CD4-positive, alpha-beta T cell treated with Interleukin-6 at 100 ng/mL for 8 hours (primary cell): ENCODE measurements around the gene TMEM273.

Experiments
- DNase-seq: peaks from one replicate; pipeline ENCODE4 v3.0.0-alpha.2; 2020; ENCODE audit warnings: mixed read lengths, low spot score

TMEM273 gene

GRCh38 chr10:49140304-49141177 lies 47.6 kb downstream of the TMEM273 start:
- no peak for DNase-seq

DNA sequence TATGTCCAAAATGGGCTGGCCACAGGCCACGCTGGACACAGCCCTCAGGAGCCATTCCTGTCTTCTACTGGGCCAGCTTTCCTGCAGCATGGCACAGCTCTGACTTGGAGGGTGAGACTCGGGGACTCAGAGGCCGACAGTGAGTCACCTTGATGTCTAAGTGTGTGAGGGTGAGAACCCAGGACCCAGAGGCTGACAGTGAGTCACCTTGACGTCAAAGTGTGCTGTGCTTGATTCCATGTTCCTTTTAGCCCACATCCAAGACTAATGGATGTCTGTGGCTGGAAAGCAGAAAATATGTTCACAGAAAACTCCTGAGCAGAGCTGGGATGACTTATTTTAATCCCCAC lies 48.4 kb downstream of the TMEM273 start:
- DNase-seq: no peak

DNA sequence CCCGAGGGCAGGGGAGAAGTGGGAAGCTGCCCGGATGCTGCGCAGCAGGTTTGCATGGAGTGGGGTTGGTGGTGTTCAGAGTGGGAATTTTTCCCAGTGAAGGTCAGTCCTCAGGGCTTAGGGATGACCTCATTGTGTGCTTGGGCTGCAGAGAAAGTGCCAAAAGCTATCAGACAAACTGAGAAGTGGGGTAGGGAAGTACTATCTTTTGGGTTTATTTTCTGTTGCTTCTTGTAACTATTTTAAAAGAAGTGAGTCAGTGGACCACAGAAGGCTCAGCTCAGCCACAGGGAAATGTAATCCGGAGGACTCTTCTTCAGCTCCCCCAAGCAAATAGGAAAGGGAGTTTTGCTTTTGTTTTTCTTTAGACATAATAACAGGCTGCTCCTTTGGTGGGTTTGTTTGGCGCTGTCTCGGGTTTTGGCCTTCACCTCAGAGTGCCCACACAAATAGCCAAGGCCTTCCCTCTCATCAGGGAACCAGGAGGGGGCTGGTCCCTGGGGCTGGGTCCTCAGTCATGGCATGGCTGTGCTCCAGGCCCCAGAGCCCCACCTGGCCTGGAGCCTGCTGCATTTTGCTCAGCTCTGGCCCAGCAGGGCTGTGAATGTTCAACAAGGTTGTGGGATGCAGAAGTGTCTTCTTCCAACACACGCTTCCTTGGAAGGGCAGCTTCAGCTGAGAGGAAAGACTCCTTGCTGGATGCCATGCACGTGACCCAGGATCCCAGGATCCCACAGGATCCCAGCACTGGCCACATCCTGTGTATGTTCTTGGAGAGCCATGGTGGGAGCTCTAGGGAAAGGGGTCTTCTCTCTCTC lies 49.0 kb downstream of the TMEM273 start:
- DNase-seq: no peak

DNA sequence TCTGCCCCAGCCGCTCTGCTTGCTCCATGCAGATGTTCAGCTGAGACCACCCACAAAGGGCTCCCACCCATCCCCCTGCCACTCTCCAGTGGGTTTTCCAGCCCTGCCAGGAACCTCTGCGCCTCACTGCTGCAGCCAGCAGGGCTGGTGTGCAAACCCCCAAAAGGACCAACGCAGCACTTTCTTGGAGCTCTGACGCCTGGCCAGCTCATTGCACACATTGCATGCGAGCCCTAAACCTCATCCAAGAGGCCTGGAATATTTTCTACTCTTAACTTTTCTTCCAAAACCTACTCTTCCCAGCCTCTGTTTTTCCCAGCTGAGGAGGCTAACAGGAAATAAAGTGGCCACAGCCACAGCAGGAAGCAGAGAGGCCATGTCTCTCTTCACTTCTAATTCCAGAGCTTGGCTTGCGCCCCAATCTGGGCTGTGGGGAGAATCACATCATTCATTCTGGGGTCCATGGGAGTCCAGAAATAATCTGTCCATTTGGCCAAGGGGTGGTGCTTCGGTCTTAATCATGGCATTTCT lies 49.8 kb downstream of the TMEM273 start:
- no peak for DNase-seq

DNA sequence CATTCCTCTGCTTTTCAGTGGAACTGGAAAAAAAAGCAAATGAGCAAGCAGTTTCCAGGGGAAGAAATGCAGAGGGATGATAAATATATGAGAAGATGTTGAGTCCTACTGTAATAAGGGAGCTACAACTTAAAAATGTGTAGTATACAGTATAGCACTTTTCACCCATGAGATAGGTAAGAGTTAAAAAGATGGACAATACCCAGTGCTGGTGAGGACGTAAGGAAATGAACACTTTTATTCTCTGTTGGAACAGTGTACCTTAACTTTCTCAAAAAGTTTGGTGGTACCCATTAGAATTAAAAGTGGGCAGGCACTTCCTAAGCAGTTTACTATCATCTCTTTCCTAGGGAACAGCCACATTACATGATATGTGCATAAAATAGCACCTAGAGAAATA lies 51.7 kb downstream of the TMEM273 start:
- DNase-seq: no peak

- no peak for DNase-seq
These were observed 52.4 kb downstream of the TMEM273 start for GRCh38 chr10:49135575-49136313.

- DNase-seq: no peak
These were observed 53.9 kb downstream of the TMEM273 start for GRCh38 chr10:49134327-49134726.

DNA sequence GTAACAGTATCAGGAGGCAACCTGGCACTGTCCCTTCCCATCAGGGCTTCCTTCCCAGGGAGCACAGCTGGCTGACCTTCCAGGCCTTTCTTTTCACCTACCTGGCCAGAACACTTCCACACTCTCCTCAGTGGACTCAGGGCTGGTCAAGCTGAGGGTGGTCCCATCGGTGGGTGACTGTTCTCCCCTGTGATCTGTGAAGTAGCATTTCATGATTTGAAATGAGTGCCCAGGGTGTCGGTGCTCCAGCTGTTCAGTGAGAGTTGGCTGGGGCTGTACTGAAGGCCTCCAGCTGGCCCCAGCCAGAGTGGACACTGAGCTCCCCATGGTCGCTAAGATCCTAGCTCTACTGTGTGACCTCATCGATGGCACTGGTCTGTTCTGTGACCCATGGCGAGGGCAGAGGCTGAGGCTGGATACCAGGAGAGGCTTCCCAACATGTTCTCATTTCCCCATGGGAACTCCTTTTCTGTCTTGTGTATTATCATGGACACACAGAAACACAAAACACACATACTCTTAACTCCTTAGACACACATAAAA lies 54.4 kb downstream of the TMEM273 start, which contains the start of gene FAM170B:
Gene FAM170B, minus strand, starts transcription at position 316 of the 543 bp plus-strand sequence. Its CDS starts 103 bp downstream, at position 213.
- no peak for DNase-seq

DNA sequence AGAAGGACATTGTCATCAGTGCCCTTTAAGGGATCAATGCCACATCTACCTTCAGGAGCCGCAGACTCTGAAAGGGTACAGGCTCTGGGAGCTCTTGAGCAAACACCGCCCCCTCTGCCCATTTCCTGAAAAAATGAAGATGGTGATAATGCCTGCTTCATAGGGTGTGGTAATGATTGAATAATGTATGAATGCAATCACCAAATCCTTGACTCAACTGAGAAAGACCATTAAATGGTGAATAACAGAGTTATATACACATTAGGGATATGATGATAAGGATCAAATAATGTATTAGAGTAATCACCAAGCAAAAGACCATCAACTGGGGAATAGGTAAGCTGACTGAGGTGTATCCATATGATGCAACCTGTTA lies 55.8 kb downstream of the TMEM273 start:
- DNase-seq: no peak

DNA sequence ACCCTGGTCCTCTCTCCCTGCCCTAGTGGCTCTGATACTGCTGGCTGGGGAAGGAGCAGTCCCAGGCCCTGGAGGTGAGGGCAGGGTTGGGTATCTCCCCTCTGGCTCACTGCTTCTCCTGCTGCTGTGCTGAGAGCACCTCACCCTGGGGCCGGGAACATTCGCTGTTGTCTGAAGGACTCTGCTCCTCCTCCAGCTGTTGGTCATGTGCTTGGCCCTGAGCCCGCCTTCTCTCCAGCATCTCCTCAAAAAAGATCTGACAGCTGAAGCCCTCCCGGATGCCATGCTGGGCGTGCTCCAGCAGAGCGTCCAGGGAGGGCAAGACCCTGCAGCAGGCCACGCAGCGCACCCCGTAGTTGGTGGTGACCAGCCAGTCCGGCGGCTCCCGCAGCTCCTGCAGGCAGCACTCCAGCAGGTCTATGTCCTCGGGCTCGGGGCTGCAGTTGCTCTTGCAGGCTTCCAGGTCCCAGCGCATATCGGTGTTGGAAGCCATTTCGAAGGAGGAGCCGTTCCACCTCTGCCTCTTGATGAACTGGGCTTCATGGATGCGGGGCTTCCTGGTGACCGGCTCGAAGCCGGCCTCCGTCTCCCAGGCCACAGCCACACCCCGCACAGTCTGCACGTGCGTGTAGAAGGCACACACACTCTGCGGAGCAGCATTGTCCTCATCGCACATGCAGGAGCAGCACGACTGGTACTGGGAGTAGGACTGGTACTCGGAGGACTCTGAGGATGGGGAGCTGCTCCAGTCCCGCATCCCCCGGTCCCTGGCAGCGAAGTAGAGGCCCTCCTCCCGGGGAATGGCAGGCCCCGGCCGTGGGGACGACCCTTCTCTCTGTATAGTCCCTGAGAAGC lies 56.5 kb downstream of the TMEM273 start:
- DNase-seq: no peak

- DNase-seq: no peak
These were observed 58.8 kb downstream of the TMEM273 start for GRCh38 chr10:49129376-49129775.

GRCh38 chr10:49128854-49129253 lies 59.3 kb downstream of the TMEM273 start:
- no peak for DNase-seq

DNA sequence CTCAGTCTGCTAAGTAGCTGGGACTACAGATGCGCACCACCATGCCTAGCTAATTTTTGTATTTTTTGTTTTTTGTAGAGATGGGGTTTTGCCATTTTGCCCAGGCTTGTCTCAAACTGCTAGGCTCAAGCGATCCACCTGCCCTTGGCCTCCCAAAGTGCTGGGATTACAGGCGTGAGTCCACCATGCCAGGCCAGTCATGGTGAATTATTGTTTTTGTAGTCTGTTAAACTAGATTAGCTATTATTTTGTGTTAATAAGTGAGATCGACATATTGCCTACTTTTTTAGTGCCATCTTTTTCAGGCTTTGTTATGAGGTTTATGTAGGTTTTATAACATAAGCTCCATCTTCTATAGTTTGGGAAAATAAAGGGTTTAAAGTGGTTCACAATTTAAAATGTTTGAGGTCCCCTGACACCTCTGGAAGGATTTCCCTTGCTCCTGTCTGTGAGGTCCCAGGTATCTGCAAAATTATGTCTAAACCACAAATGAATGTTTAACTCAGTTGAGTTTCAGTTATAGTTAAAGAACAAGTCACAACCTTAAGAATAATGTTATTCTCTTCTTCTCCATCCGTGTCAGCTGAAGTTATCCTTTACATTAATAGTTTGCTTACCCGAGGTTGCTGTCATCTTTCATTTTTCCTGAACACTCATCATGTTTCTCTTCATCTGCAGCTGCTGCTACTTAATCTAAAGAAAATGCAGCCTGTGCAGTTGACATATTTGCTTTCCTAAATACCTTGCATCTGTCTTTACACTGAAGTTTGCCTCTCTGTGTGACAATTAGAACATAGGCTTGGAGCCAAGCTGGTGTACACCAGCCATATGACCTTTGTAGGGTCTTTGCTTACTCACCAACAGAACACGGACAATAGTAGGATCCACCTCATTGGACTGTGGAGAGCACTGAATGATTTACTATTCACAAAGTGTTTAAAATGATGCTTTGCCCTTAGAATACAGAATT lies 63.9 kb downstream of the TMEM273 start:
- DNase-seq: no peak

- DNase-seq: no peak
These were observed 67.3 kb downstream of the TMEM273 start for GRCh38 chr10:49120911-49121310.

GRCh38 chr10:49119746-49120145 lies 68.4 kb downstream of the TMEM273 start:
- DNase-seq: no peak

DNA sequence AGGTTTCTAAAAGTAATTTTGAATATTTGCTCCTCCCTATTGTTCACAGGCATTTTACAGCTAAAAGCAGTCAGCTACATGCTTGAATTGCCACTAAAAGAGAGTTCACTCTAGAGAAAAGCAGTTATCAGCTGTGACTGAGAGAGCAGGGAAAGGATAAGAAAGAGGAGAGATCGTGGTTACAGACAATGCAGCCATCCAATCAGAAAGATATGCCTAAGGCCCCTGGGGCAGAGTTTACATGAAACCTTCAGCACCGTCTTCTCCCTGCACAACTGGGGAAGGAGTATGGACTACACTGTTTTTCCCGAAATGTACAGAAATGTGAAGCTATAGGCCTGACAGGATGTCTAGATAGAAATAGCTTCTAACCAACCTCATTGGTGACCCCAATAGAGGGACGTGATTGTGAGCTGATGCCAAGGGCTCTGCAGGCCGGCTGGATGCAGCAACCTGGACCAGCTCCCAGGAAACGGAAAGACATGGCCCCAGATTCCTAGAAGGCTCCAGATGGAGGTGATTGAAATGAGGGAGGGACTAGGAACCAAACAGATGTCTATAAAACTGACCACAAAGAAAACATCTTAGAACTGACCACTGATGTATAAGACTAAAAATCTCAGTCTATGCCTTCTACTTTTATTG lies 69.6 kb downstream of the TMEM273 start:
- no peak for DNase-seq

DNA sequence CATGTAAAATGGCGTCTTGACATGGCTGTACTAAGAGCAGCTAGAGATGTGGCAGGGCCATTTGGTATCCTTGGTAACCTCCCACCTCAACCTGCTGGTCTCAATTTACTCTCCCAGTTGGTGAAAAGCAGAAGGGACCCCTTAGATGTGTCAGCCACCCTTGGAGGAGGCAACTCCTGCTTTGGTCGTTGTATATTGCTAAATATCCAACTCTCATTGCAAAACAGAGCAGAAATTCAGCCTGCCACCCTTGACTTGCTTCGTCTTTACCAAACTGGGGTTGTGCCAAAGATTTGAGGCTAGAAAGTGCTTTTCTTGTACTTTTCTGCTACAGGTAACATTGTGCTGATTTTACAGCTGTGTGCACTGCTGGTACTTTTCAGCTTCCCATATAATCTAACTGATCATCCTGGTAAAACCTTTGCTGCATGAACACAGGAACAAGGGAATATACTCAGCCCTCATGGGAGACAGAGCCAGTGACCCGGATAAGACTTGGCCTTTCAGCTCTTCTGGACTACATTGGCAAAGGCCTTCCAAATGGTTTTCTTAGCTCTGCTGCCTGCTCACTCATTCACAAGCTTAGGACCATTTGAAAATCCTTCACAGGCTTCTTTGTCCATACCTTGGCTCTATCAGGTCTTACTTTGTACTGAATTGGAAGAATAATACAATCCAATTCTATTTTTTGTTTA lies 70.7 kb downstream of the TMEM273 start:
- DNase-seq: no peak

DNA sequence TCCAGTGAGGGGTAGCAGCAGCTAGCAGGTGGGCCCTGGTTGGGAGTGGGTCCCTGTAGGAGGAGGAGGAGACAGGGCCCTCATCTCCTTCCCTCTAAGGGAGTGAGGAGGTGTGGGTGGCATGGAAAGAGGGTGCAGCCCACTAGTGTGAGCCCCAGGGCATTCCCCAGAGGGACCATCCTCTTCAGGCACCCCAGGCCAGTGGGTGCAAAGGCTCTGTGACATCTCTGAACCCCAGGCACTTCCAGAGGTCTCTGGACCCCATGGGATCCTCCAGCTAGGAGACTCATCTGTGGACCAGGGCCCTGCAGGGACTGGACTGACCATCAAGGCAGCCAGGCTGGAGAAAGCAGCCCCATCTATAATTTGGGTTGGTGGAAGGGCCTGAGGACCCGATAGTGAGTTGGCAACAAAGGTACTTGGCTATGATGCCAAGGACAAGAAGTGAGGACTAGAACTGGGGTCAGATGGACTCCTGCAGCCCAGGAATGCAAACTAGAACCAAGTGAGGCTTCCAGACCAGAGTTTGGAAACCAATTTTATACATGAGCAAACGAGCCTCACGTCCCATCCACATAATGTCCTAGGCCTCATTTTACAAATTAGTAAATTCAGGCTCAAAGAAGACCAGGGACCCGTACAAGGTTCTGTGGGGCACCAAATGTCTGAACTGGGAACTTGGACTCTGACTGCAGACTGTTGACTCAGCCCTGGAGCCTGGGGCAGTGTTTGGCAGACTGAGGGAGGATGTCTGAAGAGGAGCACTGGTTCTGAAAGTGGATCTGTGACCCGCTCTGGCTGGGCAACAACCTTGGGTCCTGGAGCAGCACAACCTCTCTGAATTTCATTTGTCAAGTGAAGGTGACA lies 71.4 kb downstream of the TMEM273 start:
- DNase-seq: no peak
